ENCODE results near the gene RAMAC.
A peak's percentile ranks its signal among the peaks of the same experiment; 100 is the strongest.
"Not testable (repeated sequence)": the region's sequence is repeated elsewhere in the genome, so short reads cannot be mapped to it uniquely, and the experiment has no call there.

The RAMAC gene

DNA sequence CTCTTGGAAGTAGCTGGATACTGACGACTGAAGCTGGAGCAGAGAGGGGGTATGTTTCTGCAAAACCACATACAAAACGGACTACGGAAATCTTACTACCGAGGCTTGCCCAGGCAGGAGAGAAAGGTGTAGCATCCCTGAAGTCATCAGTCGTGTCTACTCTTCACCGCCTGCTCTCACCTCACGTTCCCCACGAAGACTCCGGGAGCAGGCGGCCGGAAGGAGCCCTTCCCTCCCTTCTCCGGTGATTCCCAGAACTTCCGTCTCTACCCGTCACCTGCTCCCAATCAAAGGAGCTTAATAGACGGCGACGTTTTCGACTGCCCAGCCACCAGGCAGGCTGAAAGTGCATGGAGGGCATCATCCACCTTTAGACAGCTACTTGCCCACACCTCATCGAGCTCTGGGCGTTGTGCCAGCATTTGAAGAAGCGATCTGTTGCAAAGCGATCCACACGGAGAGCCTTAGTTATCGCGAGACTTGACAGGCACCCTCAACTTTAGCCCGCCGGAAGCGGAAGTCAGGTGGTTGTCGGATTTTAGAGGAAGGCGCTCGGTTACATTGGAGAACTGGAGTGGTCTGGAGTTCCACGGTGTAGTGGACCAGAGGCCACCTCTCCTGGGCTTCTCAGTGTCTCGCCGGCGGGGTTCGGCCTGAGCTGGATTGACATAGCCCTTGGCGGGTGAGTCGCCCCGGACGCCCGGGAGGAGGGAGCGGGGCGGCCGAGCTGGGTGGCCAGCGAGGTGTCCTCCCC is at the start of gene RAMAC:
TSS of gene RAMAC (plus strand) at position 523 of the 754 bp plus-strand sequence. CDS start 2,809 bp downstream, outside the sequence.
- peak; percentile 93 for DNase-seq

- no peak for DNase-seq
Observed at GRCh38 chr15:82936966-82937711, 48.9 kb upstream of the RAMAC start.

DNA sequence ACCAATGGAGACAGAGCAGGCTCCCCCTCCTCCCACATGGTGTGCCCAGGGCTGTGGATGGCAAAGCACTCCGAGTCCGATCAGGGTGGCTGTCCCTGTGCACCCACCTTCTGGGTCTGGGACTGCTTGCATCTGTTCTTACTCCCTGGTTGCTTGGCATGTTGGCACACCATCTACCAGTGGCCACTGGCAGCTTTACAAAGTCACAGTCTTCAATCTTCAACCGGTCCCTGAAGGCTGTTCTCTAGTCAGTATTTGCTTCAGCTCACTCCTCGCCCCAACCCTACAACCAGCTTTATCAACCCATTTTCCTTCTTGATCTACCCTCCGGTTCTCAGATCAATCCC is 48.3 kb upstream of the RAMAC start:
- no peak for DNase-seq

DNA sequence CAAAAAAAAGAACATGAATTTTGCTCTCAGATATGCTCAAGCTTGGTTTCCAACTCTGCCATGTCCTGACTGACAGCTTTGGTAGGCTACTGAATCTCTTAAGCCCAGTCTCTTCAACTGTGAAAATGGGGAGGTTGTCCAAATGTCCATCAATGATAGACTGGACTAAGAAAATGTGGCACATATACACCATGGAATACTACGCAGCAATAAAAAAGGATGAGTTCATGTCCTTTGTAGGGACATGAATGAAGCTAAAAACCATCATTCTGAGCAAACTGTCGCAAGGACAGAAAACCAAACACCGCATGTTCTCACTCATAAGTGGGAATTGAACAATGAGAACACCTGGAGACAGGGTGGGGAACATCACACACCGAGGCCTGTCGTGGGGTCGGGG is 46.3 kb upstream of the RAMAC start:
- DNase-seq = not testable (repeated sequence)

- peak; percentile 86 for DNase-seq
Observed at GRCh38 chr15:82942691-82943090, 43.3 kb upstream of the RAMAC start.

GRCh38 chr15:82943176-82943575 is 42.8 kb upstream of the RAMAC start:
- DNase-seq = no peak

- no peak for DNase-seq
Observed at GRCh38 chr15:82944056-82944455, 42.0 kb upstream of the RAMAC start.

- no peak for DNase-seq
Observed at GRCh38 chr15:82944821-82945220, 41.2 kb upstream of the RAMAC start.

DNA sequence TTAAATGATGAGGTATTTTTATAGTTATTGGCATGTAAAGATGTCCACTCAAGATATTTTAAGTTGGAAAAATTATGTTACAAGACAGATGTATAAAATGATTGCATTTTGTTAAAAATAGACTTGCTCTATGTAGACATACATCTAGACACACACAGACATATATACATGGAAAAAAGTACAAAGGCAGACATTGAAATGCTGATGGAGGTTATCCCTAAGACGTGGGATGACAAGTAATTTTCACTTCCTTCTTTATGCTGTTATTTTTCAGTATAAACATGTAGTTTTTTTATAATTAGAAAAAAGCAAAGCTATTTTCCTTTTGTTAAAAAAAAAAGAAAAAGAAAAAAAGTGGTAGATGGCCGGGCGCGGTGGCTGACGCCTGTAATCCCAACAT is 40.7 kb upstream of the RAMAC start:
- no peak for DNase-seq

DNA sequence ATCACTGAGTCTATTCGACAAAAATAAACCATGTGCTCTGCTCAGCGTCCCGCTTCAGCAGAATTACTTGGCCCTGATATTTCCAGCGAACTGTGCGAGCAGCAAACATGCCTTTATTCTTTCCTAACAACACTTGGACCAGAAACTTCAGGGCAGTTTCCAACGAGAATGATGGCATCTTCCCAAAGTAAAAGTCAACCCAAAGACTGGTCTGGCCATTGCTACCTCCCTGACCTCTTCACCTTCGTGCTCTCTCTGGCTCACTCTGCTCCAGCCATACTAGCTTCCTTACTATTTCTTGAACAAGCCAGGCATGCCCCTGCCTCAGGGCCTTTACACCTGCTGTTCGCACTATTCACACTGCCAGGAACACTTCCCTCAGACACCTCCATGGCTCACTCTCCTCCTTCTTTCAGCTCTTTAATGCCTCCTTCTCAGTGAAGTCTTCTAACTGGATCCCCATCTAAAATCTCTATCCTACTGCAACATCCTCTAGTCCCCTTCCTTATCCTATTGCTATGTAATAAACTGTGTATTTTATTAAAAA is 39.8 kb upstream of the RAMAC start:
- DNase-seq = no peak

- DNase-seq = no peak
Observed at GRCh38 chr15:82950295-82950694, 35.7 kb upstream of the RAMAC start.

GRCh38 chr15:82950746-82951370 is 35.2 kb upstream of the RAMAC start:
- DNase-seq = no peak

- no peak for DNase-seq
Observed at GRCh38 chr15:82951472-82952157, 34.4 kb upstream of the RAMAC start.

DNA sequence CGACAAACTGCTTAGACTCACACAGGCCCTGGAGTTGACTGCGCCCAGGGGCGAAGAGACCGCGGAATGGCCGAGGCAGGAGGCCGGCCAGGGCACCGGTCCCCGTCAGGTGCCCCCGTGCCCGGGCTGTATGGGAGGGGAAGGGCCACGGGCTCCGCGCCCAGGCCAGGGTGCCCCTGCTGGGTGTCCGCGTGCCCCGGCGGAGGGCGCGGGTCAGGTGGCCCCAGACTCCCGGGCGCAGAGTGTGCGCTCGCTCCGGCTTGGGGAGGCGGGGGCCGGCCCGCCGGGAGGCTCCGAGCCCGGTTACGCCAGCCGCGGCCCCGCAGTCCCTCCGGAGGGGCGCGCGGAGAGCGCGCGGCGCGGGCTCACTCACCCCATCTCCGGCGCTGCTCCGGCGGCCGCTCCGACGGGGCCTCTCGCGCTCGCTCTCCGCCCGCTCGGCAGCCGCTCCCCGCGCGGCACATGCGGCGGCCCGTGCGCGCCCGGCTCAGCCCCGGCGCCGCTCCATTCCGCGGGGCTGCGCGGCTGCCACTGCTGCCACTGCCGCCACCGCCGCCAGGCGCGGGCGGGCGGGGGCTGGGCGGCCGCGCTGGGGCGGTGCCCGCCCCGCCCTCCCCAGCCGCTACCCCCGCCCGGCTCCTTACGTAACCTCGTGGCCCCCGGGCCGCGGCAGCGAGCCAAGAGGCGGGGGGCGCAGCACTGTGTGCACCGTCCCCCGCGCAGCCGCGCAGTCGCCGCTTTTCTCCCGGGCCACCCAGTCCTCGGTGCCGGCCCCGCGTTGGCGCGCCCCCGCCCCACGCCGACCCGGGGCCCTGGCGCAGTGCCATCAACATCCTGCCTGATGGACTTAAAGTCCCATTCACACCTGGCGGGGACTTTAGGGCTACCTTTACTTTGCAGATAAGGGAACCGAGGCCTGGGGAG is 33.6 kb upstream of the RAMAC start, which contains the start of gene HOMER2:
TSS of gene HOMER2 (minus strand) at position 563 of the 924 bp plus-strand sequence. CDS start at position 378, 185 bp downstream.
- peak; percentile 59 for DNase-seq

GRCh38 chr15:82958638-82959037 is 27.4 kb upstream of the RAMAC start:
- no peak for DNase-seq

GRCh38 chr15:82959423-82959822 is 26.6 kb upstream of the RAMAC start:
- DNase-seq = no peak

GRCh38 chr15:82960766-82961165 is 25.2 kb upstream of the RAMAC start:
- no peak for DNase-seq

- no peak for DNase-seq
Observed at GRCh38 chr15:82963471-82964341, 22.3 kb upstream of the RAMAC start.

DNA sequence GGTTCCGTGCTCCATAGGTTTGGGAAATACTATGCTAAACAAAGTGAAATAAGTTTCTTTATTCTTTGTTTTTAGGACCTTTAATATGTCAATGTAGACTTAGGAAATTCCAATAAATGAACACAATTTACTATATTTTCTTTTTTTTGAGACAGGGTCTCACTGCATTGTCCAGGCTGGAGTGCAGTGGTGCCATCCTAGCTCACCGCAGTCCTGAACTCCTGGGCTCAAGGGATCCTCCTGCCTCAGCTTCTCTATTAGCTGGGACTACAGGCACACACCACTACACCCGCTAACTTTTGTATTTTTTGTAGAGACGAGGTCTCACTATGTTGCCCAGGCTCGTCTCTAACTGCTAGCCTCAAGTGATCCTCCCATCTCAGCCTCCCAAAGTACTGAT is 21.1 kb upstream of the RAMAC start:
- no peak for DNase-seq

- no peak for DNase-seq
Observed at GRCh38 chr15:82966671-82967071, 19.3 kb upstream of the RAMAC start.

- no peak for DNase-seq
Observed at GRCh38 chr15:82968066-82968465, 17.9 kb upstream of the RAMAC start.

Data from islet precursor cell (in vitro differentiated cells).